ENCODE data around the gene METTL26.
A peak's percentile ranks its signal among the peaks of the same experiment; 100 is the strongest.

METTL26 gene

DNA sequence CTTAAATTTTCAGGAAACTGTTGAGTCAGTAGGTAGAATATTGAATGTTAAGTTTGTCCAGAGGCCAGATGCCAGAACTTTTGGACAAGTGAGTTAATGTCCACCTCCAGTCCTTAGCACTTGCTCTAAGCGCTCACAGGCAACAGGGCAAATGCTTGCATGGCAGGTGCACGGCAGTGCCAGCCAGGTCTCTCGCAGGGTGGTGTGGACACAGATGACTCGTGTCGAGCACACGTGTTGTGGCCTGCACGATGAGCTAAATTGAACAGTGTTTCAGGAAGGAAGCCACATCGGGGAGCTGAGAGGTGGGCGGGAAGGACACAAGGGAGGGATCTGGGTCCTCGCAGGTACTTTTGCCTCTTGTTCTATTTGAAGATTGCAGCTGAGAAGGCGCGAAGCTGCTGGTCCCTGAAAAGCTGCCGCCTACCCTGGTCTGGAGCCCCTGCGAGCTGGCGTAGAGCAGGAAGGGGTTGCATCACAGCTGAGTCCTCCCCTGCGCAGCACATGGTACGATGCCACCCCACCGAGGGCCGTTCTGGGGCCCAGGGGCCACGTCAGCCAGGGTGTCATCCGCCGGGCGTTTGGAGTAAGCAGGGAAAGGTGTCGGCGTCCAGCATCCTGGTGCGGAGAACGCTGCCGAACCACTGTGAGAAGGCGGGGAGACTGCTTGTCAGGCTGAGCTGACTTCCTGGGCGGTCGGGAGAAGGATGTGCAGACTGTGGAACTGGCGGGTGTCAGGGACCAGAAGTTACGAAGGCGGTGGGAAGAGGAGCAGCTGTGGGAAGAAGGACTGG, 40.0 kb downstream of the METTL26 start:
- DNase-seq (ENCODE audit: low read depth): no peak
- no peaks in the 10 kb centered on the region for H3K9me3 ChIP-seq (ENCODE audit: control insufficient read depth, low read length)
- no peak overlapping the region for H3K4me3 ChIP-seq (ENCODE audit: low read length)
- peaks cover 21% of the 10 kb centered on the region for H3K4me1 ChIP-seq (ENCODE audit: control insufficient read depth, insufficient read depth, low read length)
- H3K9ac ChIP-seq (ENCODE audit: low read length): no peak overlapping the region
- H3K27me3 ChIP-seq (replicated peaks; ENCODE audit: control insufficient read depth, insufficient read depth, low read length): no peaks in the 10 kb centered on the region
- H3K36me3 ChIP-seq (ENCODE audit: control insufficient read depth, insufficient read depth, low read length, severe bottlenecking): peaks cover 16% of the 10 kb centered on the region

- Histone ChIP-seq H3K4me1 (ENCODE audit: control insufficient read depth, insufficient read depth, low read length) (peaks cover 27% of the 10 kb centered on the region), H3K27me3 (replicated peaks; ENCODE audit: control insufficient read depth, insufficient read depth, low read length) (no peaks in the 10 kb centered on the region), H3K36me3 (ENCODE audit: control insufficient read depth, insufficient read depth, low read length, severe bottlenecking) (peaks cover 16% of the 10 kb centered on the region), H3K9me3 (ENCODE audit: control insufficient read depth, low read length) (no peaks in the 10 kb centered on the region), H3K4me3 (ENCODE audit: low read length) (no peak overlapping the region), H3K9ac (ENCODE audit: low read length) (no peak overlapping the region)
- no peak for DNase-seq (ENCODE audit: low read depth)
Observed at GRCh38 chr16:595094-595528, 41.0 kb downstream of the METTL26 start.

GRCh38 chr16:593807-594206, 42.3 kb downstream of the METTL26 start:
- Histone ChIP-seq H3K27me3 (replicated peaks; ENCODE audit: control insufficient read depth, insufficient read depth, low read length) (no peaks in the 10 kb centered on the region), H3K36me3 (ENCODE audit: control insufficient read depth, insufficient read depth, low read length, severe bottlenecking) (peaks cover 10% of the 10 kb centered on the region), H3K4me3 (ENCODE audit: low read length) (no peak overlapping the region), H3K9ac (ENCODE audit: low read length) (no peak overlapping the region), H3K4me1 (ENCODE audit: control insufficient read depth, insufficient read depth, low read length) (peaks cover 27% of the 10 kb centered on the region), H3K9me3 (ENCODE audit: control insufficient read depth, low read length) (no peaks in the 10 kb centered on the region)
- DNase-seq (ENCODE audit: low read depth): no peak

DNA sequence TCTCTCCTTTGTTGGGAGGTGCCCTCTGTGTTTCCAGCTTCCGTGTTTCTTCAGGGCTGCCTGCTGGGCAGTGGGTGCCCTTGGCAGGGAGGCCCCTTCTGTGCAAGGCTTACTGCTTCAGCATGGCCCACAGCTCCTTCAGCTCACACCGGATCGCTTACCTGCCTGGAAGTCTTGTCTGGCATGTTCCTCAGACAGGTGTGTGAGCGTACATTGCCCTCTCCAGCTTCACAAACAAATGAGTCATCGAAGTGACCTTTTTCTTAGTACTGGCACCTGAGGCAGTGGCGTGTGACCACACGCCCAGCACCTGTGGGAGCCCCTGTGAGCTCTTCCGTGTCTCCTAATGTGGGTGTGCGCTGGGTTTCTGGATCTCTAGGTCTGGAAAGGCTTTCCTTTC, 42.7 kb downstream of the METTL26 start:
- Histone ChIP-seq H3K9me3 (ENCODE audit: control insufficient read depth, low read length) (no peaks in the 10 kb centered on the region), H3K27me3 (replicated peaks; ENCODE audit: control insufficient read depth, insufficient read depth, low read length) (no peaks in the 10 kb centered on the region), H3K36me3 (ENCODE audit: control insufficient read depth, insufficient read depth, low read length, severe bottlenecking) (peaks cover 8% of the 10 kb centered on the region), H3K4me3 (ENCODE audit: low read length) (no peak overlapping the region), H3K9ac (ENCODE audit: low read length) (no peak overlapping the region), H3K4me1 (ENCODE audit: control insufficient read depth, insufficient read depth, low read length) (peaks cover 27% of the 10 kb centered on the region)
- DNase-seq (ENCODE audit: low read depth): no peak

DNA sequence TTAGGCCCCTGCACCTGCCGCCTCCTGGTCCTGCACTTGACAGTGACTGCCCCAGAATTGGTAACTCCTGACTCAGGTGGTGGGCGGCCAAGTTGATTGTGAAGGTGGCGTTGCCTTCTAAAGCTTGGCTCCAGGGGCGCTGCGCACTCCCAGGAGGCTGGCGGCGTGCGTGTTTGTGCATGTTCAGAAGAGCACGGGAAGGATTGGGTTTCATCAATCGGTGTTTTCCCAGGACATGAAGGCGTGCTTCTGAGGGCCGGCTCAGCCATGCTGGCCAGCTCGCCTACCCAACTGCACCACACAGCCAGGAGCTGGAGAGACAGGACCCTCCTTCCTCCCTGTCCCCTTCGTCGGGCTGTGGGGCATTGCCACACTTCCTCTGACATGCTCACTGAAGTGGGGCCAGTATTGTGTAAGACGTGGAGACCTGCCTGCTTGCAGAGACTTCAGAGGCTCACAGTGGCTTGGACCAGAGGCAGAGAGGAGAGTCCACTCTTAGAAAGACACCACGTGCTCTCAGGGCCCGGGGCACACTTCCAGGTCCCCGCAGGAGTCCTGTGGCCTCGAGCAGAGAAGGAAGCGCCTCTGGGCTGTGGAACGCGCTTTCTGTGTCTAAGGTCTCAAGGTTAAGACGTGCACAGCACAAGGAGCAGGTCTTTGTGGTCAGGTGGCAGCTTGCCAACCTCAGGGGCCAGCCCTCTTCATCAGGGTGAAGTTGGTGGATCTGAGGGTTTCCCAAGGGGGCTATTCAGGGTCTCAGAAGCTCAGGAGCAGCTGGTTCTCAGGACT, 43.4 kb downstream of the METTL26 start:
- H3K4me1 ChIP-seq (ENCODE audit: control insufficient read depth, insufficient read depth, low read length): peaks cover 34% of the 10 kb centered on the region
- DNase-seq (ENCODE audit: low read depth): peak; percentile 28
- H3K27me3 ChIP-seq (replicated peaks; ENCODE audit: control insufficient read depth, insufficient read depth, low read length): no peaks in the 10 kb centered on the region
- no peak overlapping the region for H3K4me3 ChIP-seq (ENCODE audit: low read length)
- peaks cover 8% of the 10 kb centered on the region for H3K36me3 ChIP-seq (ENCODE audit: control insufficient read depth, insufficient read depth, low read length, severe bottlenecking)
- H3K9me3 ChIP-seq (ENCODE audit: control insufficient read depth, low read length): no peaks in the 10 kb centered on the region
- H3K9ac ChIP-seq (ENCODE audit: low read length): no peak overlapping the region

DNA sequence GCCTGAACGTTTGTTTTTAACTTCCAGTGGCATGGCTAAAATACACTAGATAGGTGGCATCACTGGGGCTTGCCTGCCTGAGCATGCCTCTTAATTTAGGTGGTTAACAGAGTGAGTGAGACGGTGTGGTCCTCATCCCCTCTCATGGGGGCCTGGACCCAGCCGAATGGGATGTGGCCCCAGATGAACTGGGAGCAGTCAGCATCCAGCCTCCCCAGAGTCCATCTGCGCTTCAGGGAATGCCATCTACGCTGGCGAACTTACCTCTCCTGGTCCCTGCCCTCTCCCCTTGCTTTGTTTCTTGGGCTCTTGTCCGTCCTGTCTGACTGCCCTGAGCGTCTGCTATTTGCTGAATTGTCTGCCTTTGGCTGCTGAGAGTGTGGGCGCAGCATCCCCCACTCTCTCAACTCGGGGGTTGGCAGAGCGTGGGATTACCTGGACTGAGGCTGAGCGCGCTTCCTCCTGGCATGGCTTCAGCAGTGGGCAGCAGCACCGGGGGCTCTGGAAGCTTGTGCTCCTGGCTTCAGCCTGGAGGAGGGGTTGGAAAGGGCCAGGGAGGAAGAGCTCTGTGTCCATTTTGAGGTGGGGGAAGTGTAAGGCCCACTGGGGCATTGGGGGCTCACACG, 44.1 kb downstream of the METTL26 start:
- Histone ChIP-seq H3K4me3 (ENCODE audit: low read length) (no peak overlapping the region), H3K36me3 (ENCODE audit: control insufficient read depth, insufficient read depth, low read length, severe bottlenecking) (peaks cover 8% of the 10 kb centered on the region), H3K9me3 (ENCODE audit: control insufficient read depth, low read length) (no peaks in the 10 kb centered on the region), H3K27me3 (replicated peaks; ENCODE audit: control insufficient read depth, insufficient read depth, low read length) (no peaks in the 10 kb centered on the region), H3K4me1 (ENCODE audit: control insufficient read depth, insufficient read depth, low read length) (peaks cover 41% of the 10 kb centered on the region), H3K9ac (ENCODE audit: low read length) (no peak overlapping the region)
- DNase-seq (ENCODE audit: low read depth): no peak

DNA sequence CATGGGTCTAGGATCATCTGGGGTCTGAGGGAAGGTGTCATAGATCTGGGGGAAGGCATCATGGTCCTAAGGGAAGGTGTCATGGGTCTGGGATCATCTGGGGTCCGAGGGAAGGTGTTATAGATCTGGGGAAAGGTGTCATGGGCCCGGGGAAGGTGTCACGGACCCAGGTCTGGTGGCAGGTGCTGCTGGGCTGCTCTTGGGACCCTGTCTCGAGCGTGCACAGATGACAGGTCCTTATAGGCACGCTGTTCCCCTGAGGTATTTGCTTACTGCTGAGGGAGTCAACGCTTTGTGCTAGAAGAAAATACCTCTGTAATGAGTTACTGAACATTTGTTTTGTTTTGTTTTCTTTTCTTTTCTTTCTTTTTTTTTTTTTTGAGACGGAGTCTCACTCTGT, 44.9 kb downstream of the METTL26 start:
- DNase-seq (ENCODE audit: low read depth): no peak
- no peaks in the 10 kb centered on the region for H3K27me3 ChIP-seq (replicated peaks; ENCODE audit: control insufficient read depth, insufficient read depth, low read length)
- H3K4me1 ChIP-seq (ENCODE audit: control insufficient read depth, insufficient read depth, low read length): peaks cover 49% of the 10 kb centered on the region
- H3K36me3 ChIP-seq (ENCODE audit: control insufficient read depth, insufficient read depth, low read length, severe bottlenecking): peaks cover 4% of the 10 kb centered on the region
- no peaks in the 10 kb centered on the region for H3K9me3 ChIP-seq (ENCODE audit: control insufficient read depth, low read length)
- H3K9ac ChIP-seq (ENCODE audit: low read length): peak overlapping the region; percentile 97
- peak overlapping the region; percentile 96 for H3K4me3 ChIP-seq (ENCODE audit: low read length)

- no peak for DNase-seq (ENCODE audit: low read depth)
- H3K4me3 ChIP-seq (ENCODE audit: low read length): peak overlapping the region; percentile 96
Observed at GRCh38 chr16:590815-591200, 45.3 kb downstream of the METTL26 start.

DNA sequence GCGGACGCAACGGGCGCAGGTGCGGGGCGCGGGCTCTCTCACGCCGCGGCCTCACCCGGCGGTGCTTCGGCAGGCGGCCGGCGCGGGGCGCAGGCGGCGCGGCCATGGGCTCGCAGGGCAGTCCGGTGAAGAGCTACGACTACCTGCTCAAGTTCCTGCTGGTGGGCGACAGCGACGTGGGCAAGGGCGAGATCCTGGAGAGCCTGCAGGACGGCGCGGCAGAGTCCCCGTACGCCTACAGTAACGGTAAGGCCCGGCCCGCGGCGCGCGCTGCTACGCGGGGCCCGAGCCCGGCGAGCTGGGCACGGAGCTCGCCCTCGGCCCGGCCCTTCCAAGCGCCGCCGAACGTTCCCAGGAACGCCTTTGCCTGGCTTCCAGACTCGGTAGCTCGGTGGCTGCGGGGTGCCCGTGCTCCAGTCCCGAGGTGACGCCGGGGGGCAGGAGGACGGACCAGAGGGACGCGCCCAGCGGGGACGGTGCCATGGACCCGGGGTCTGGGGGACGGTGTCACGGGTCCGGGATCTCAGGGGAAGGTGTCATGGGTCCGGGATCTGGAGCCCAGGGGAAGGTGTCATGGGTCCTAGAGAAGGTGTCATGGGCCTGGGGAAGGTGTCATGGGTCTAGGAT, 45.8 kb downstream of the METTL26 start:
- Histone ChIP-seq H3K4me3 (ENCODE audit: low read length) (peak overlapping the region; percentile 96), H3K9me3 (ENCODE audit: control insufficient read depth, low read length) (no peaks in the 10 kb centered on the region), H3K4me1 (ENCODE audit: control insufficient read depth, insufficient read depth, low read length) (peaks cover 58% of the 10 kb centered on the region), H3K36me3 (ENCODE audit: control insufficient read depth, insufficient read depth, low read length, severe bottlenecking) (peaks cover 4% of the 10 kb centered on the region), H3K27me3 (replicated peaks; ENCODE audit: control insufficient read depth, insufficient read depth, low read length) (no peaks in the 10 kb centered on the region), H3K9ac (ENCODE audit: low read length) (peak overlapping the region; percentile 97)
- DNase-seq (ENCODE audit: low read depth): peak; percentile 87

More at GRCh38 chr16:590815-591200, 45.3 kb downstream of the METTL26 start:
- Histone ChIP-seq H3K4me1 (ENCODE audit: control insufficient read depth, insufficient read depth, low read length) (peaks cover 53% of the 10 kb centered on the region), H3K9ac (ENCODE audit: low read length) (peak overlapping the region; percentile 97), H3K27me3 (replicated peaks; ENCODE audit: control insufficient read depth, insufficient read depth, low read length) (no peaks in the 10 kb centered on the region), H3K36me3 (ENCODE audit: control insufficient read depth, insufficient read depth, low read length, severe bottlenecking) (peaks cover 4% of the 10 kb centered on the region), H3K9me3 (ENCODE audit: control insufficient read depth, low read length) (no peaks in the 10 kb centered on the region)

GRCh38 chr16:589658-590187, 46.4 kb downstream of the METTL26 start, which contains the start of gene RAB40C:
TSS of gene RAB40C (plus strand) at chr16:590066. CDS start at chr16:590292, 226 bp downstream.
- Histone ChIP-seq H3K9ac (ENCODE audit: low read length) (peak within 1 kb of the TSS; percentile 97), H3K27me3 (replicated peaks; ENCODE audit: control insufficient read depth, insufficient read depth, low read length) (no peaks in the 10 kb centered on the region), H3K9me3 (ENCODE audit: control insufficient read depth, low read length) (no peaks in the 10 kb centered on the region), H3K4me3 (ENCODE audit: low read length) (peak within 1 kb of the TSS; percentile 96), H3K36me3 (ENCODE audit: control insufficient read depth, insufficient read depth, low read length, severe bottlenecking) (peaks cover 4% of the 10 kb centered on the region), H3K4me1 (ENCODE audit: control insufficient read depth, insufficient read depth, low read length) (peaks cover 58% of the 10 kb centered on the region)
- DNase-seq (ENCODE audit: low read depth): peak; percentile 99

Data from adipocyte (in vitro differentiated cells).